AG10803 (cell line): ENCODE measurements around the gene PLPP7.

Experiments
- DNase-seq: peaks from one replicate; pipeline ENCODE4 v3.0.0; 2010; ENCODE audit warnings: low read depth
- H3K4me3 ChIP-seq: 2 replicates; pipeline ENCODE4 v1.5.1; 2011; ENCODE audit warnings: mild to moderate bottlenecking, low read length, control low read depth
- CTCF ChIP-seq: conservative IDR thresholded peaks from 2 replicates; pipeline ENCODE4 v1.5.1; 2011; ENCODE audit warnings: mild to moderate bottlenecking, low read length, control low read depth, inconsistent platforms

The PLPP7 gene

GRCh38 chr9:131279863-131280570 lies 9.5 kb upstream of the PLPP7 start:
- no peak overlapping the region for H3K4me3 ChIP-seq
- peak; percentile 22 for DNase-seq
- TF ChIP-seq CTCF, result no peak

- DNase-seq, result no peak
- no peak for TF ChIP-seq CTCF
- no peak overlapping the region for H3K4me3 ChIP-seq
Measured at GRCh38 chr9:131280660-131281059, 8.9 kb upstream of the PLPP7 start.

GRCh38 chr9:131281119-131281965 lies 8.2 kb upstream of the PLPP7 start:
- no peak overlapping the region for H3K4me3 ChIP-seq
- DNase-seq, result no peak
- TF ChIP-seq CTCF, result no peak

GRCh38 chr9:131282175-131282574 lies 7.3 kb upstream of the PLPP7 start:
- no peak overlapping the region for H3K4me3 ChIP-seq
- no peak for DNase-seq
- no peak for TF ChIP-seq CTCF

GRCh38 chr9:131282688-131283422 lies 6.7 kb upstream of the PLPP7 start:
- no peak for TF ChIP-seq CTCF
- H3K4me3 ChIP-seq, result no peak overlapping the region
- no peak for DNase-seq

GRCh38 chr9:131284856-131285255 lies 4.7 kb upstream of the PLPP7 start:
- no peak for TF ChIP-seq CTCF
- no peak for DNase-seq
- no peak overlapping the region for H3K4me3 ChIP-seq
